Activated T-helper 1 cell treated with anti-CD3 and anti-CD28 coated beads, Interleukin-12 subunit alpha, Interleukin-12 subunit beta, Interleukin-2, Interleukin-4 antibody, amounts not matched to agents 30 ng/mL and 10 ng/mL and 1 ng/mL, durations not matched to agents 14 hours and 24 hours and 36 hours (primary cell): ENCODE measurements around the gene ATP1A4. TPM values are rescaled to one million over a fixed set of nuclear protein-coding genes. Genes with fewer than 3 reads are reported as not detected.

ENCODE experiments used
- DNase-seq: peaks from one replicate; pipeline ENCODE4 v3.0.0; 2021; ENCODE audit warnings: low spot score
- H3K27ac Mint-ChIP-seq: one replicate; pipeline ENCODE4 v1.8.0; 2021; ENCODE audit warnings: mild to moderate bottlenecking, mixed read lengths
- H3K27me3 Mint-ChIP-seq: one replicate; pipeline ENCODE4 v1.8.0; 2022; ENCODE audit warnings: mild to moderate bottlenecking, moderate library complexity, mixed read lengths; ENCODE audit not compliant: insufficient read depth
- H3K36me3 Mint-ChIP-seq: one replicate; pipeline ENCODE4 v1.8.0; 2021; ENCODE audit warnings: low read depth, mixed read lengths
- H3K4me1 Mint-ChIP-seq: one replicate; pipeline ENCODE4 v1.8.0; 2021; ENCODE audit warnings: low read depth, mixed read lengths
- H3K4me3 Mint-ChIP-seq: one replicate; pipeline ENCODE4 v1.8.0; 2021; ENCODE audit warnings: mild to moderate bottlenecking, moderate library complexity, mixed read lengths
- H3K9me3 Mint-ChIP-seq: one replicate; pipeline ENCODE4 v1.8.0; 2021; ENCODE audit warnings: mixed read lengths
- intact Hi-C: fragments of 100-400 bp; cut with micrococcal nuclease; formaldehyde crosslinking; loops from one replicate; pipeline ENCODE4 v1.15.1; 2024
- total RNA-seq: library from RNA; stranded (reverse); gene quantifications from 2 replicates; pipeline ENCODE4 v1.2.3, GENCODE V29; 2022

The ATP1A4 gene
- total RNA-seq, 1 donor from 2014 or later = not detected

DNA sequence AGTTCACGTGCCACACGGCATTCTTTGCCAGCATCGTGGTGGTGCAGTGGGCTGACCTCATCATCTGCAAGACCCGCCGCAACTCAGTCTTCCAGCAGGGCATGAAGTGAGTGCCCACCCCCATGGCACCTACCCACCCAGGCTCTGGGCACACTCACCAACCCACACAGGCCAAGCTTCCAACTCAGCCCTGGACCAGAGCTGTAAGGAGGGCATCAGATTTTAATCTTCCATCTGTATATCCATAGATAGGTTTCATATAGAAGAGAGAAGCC is 14.5 kb upstream of the ATP1A4 start:
- H3K27me3 Mint-ChIP-seq = peaks cover 18% of the 10 kb centered on the region
- DNase-seq = no peak
- no peak overlapping the region for H3K4me3 Mint-ChIP-seq
- H3K9me3 Mint-ChIP-seq = no peaks in the 10 kb centered on the region
- H3K36me3 Mint-ChIP-seq = no peaks in the 10 kb centered on the region
- intact Hi-C loops = no loop called here
- no peaks in the 10 kb centered on the region for H3K4me1 Mint-ChIP-seq
- H3K27ac Mint-ChIP-seq = no peak overlapping the region

DNA sequence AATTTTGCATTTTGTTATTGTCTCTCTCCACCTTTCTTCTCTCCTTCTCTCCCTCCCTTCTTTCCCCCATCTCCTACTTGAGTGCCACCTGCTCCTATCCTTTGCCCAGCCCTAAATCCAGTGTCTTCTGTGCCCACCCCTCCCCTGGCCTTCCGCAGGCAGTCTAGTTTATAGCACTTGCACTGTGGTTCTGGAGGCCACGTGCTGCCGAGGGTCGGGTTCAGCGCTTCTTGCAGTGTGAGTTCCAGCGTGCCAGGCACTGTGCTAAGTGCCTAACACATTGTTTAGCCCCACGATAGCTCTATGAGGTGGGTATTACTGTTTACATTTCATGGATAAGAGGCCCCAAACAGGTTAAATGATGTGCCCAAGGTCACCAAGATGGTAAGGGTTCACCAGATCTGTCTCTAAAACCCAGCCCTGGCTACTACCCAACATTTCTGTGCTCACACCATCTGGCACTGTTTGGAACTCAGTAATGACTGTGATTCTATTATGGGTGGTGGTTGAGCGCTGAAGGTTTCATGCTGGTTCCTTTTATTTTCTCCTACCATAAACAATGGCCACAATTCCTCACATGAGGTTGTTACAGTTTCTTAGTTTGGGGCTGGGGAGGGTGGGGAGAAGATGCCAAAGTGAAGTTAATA is 14.1 kb upstream of the ATP1A4 start:
- Mint-ChIP-seq H3K4me1 (no peaks in the 10 kb centered on the region), H3K27me3 (peaks cover 13% of the 10 kb centered on the region), H3K4me3 (no peak overlapping the region), H3K27ac (no peak overlapping the region), H3K36me3 (no peaks in the 10 kb centered on the region), H3K9me3 (no peaks in the 10 kb centered on the region)
- DNase-seq = no peak
- intact Hi-C loops = no loop called here

GRCh38 chr1:160139840-160140239 is 11.6 kb upstream of the ATP1A4 start:
- no peak overlapping the region for H3K27ac Mint-ChIP-seq
- no peaks in the 10 kb centered on the region for H3K9me3 Mint-ChIP-seq
- no peaks in the 10 kb centered on the region for H3K36me3 Mint-ChIP-seq
- intact Hi-C loops = no loop called here
- no peak overlapping the region for H3K4me3 Mint-ChIP-seq
- no peaks in the 10 kb centered on the region for H3K4me1 Mint-ChIP-seq
- H3K27me3 Mint-ChIP-seq = peaks cover 9% of the 10 kb centered on the region
- no peak for DNase-seq

GRCh38 chr1:160143695-160144094 is 7.7 kb upstream of the ATP1A4 start:
- Mint-ChIP-seq H3K4me1 (no peaks in the 10 kb centered on the region), H3K4me3 (no peak overlapping the region), H3K27ac (no peak overlapping the region), H3K9me3 (no peaks in the 10 kb centered on the region), H3K36me3 (no peaks in the 10 kb centered on the region), H3K27me3 (peaks cover 21% of the 10 kb centered on the region)
- DNase-seq = no peak
- intact Hi-C loops = no loop called here

- Mint-ChIP-seq H3K4me1 (no peaks in the 10 kb centered on the region), H3K4me3 (no peak overlapping the region), H3K36me3 (no peaks in the 10 kb centered on the region), H3K9me3 (no peaks in the 10 kb centered on the region), H3K27ac (no peak overlapping the region), H3K27me3 (peaks cover 23% of the 10 kb centered on the region)
- intact Hi-C loops = no loop called here
- no peak for DNase-seq
These were observed 6.5 kb upstream of the ATP1A4 start for GRCh38 chr1:160144921-160145320.

DNA sequence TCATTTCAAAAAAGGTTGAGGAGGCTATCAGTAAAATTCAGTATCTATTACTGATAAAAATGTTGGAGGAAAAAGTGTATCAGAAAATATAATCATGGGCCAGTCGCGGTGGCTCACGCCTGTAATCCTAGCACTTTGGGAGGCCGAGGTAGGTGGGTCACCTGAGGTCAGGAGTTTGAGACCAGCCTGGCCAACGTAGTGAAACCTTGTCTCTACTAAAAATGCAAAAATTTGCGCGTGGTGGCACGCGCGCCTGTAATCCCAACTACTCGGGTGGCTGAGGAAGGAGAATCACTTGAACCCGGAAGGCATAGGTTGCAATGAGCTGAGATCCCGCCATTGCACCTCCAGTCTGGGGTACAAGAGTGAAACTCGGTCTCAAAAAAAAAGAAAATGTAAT is 5.3 kb upstream of the ATP1A4 start:
- DNase-seq = no peak
- Mint-ChIP-seq H3K27ac (no peak overlapping the region), H3K4me3 (no peak overlapping the region), H3K4me1 (no peaks in the 10 kb centered on the region), H3K27me3 (peaks cover 26% of the 10 kb centered on the region), H3K9me3 (no peaks in the 10 kb centered on the region), H3K36me3 (no peaks in the 10 kb centered on the region)
- intact Hi-C loops = no loop called here

GRCh38 chr1:160148121-160148520 is 3.3 kb upstream of the ATP1A4 start:
- H3K36me3 Mint-ChIP-seq = no peaks in the 10 kb centered on the region
- no peaks in the 10 kb centered on the region for H3K4me1 Mint-ChIP-seq
- intact Hi-C loops = no loop called here
- DNase-seq = no peak
- H3K9me3 Mint-ChIP-seq = no peaks in the 10 kb centered on the region
- no peak overlapping the region for H3K4me3 Mint-ChIP-seq
- peaks cover 21% of the 10 kb centered on the region for H3K27me3 Mint-ChIP-seq
- H3K27ac Mint-ChIP-seq = no peak overlapping the region

GRCh38 chr1:160149233-160149632 is 2.2 kb upstream of the ATP1A4 start:
- Mint-ChIP-seq H3K4me1 (no peaks in the 10 kb centered on the region), H3K36me3 (no peaks in the 10 kb centered on the region), H3K9me3 (no peaks in the 10 kb centered on the region), H3K27me3 (peaks cover 19% of the 10 kb centered on the region), H3K4me3 (no peak overlapping the region), H3K27ac (no peak overlapping the region)
- no peak for DNase-seq
- intact Hi-C loops = no loop called here

- H3K36me3 Mint-ChIP-seq = no peaks in the 10 kb centered on the region
These were observed 1.7 kb upstream of the ATP1A4 start for GRCh38 chr1:160149716-160150115.

DNA sequence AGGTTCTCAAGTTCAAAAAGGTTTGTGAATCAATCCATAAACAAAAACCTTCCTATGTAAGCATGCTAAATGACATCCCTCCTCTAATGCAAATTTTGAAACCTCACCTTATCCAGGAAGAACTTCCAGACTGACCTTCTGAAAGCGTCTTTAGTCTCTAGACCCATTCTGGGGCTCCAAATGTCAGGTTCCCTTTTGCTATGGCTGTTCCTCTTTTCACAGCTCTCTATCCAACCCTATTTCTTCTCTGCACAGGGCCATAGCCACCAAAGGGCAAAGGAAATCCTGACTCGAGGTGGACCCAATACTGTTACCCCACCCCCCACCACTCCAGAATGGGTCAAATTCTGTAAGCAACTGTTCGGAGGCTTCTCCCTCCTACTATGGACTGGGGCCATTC is 3.4 kb downstream of the ATP1A4 start:
- Mint-ChIP-seq H3K4me3 (no peak overlapping the region), H3K36me3 (no peaks in the 10 kb centered on the region), H3K27ac (no peak overlapping the region), H3K4me1 (no peaks in the 10 kb centered on the region), H3K9me3 (no peaks in the 10 kb centered on the region), H3K27me3 (peaks cover 12% of the 10 kb centered on the region)
- intact Hi-C loops = no loop called here
- no peak for DNase-seq

More at GRCh38 chr1:160149716-160150115, 1.7 kb upstream of the ATP1A4 start:
- H3K9me3 Mint-ChIP-seq = no peaks in the 10 kb centered on the region
- intact Hi-C loops = no loop called here
- no peak overlapping the region for H3K27ac Mint-ChIP-seq
- H3K4me1 Mint-ChIP-seq = no peaks in the 10 kb centered on the region
- no peak for DNase-seq
- H3K27me3 Mint-ChIP-seq = peaks cover 21% of the 10 kb centered on the region
- no peak overlapping the region for H3K4me3 Mint-ChIP-seq

- Mint-ChIP-seq H3K36me3 (no peaks in the 10 kb centered on the region), H3K27ac (no peak overlapping the region), H3K4me1 (no peaks in the 10 kb centered on the region), H3K27me3 (peaks cover 9% of the 10 kb centered on the region), H3K4me3 (no peak overlapping the region), H3K9me3 (no peaks in the 10 kb centered on the region)
- no peak for DNase-seq
- intact Hi-C loops = no loop called here
These were observed 5.0 kb downstream of the ATP1A4 start for GRCh38 chr1:160156361-160156760.

GRCh38 chr1:160157174-160157573 is 5.8 kb downstream of the ATP1A4 start:
- Mint-ChIP-seq H3K9me3 (no peaks in the 10 kb centered on the region), H3K27ac (no peak overlapping the region), H3K36me3 (no peaks in the 10 kb centered on the region), H3K4me1 (no peaks in the 10 kb centered on the region), H3K4me3 (no peak overlapping the region), H3K27me3 (peaks cover 12% of the 10 kb centered on the region)
- no peak for DNase-seq
- intact Hi-C loops = no loop called here

GRCh38 chr1:160158031-160158430 is 6.6 kb downstream of the ATP1A4 start:
- intact Hi-C loops = no loop called here
- Mint-ChIP-seq H3K27ac (no peak overlapping the region), H3K36me3 (no peaks in the 10 kb centered on the region), H3K4me3 (no peak overlapping the region), H3K27me3 (peaks cover 12% of the 10 kb centered on the region), H3K9me3 (no peaks in the 10 kb centered on the region), H3K4me1 (no peaks in the 10 kb centered on the region)
- no peak for DNase-seq

- DNase-seq = no peak
- H3K27ac Mint-ChIP-seq = no peak overlapping the region
- intact Hi-C loops = no loop called here
- peaks cover 17% of the 10 kb centered on the region for H3K27me3 Mint-ChIP-seq
- H3K9me3 Mint-ChIP-seq = no peaks in the 10 kb centered on the region
- no peaks in the 10 kb centered on the region for H3K36me3 Mint-ChIP-seq
- H3K4me3 Mint-ChIP-seq = no peak overlapping the region
- H3K4me1 Mint-ChIP-seq = no peaks in the 10 kb centered on the region
These were observed 7.1 kb downstream of the ATP1A4 start for GRCh38 chr1:160158534-160158933.
